HepG2 (cell line): ENCODE measurements around the gene NUP107. TPM values are rescaled to one million over a fixed set of nuclear protein-coding genes. Genes with fewer than 3 reads are reported as not detected.

Experiments
- ARHGAP35 ChIP-seq: sonication (generic); formaldehyde crosslinking; IDR thresholded peaks from 2 replicates; pipeline ENCODE4 v1.9.0; 2022; ENCODE audit warnings: mild to moderate bottlenecking, inconsistent platforms, moderate library complexity, missing genetic modification reagents, borderline replicate concordance
- E2F2 ChIP-seq: sonication (generic); formaldehyde crosslinking; IDR thresholded peaks from 2 replicates; pipeline ENCODE4 v1.4.0; 2020; ENCODE audit warnings: missing genetic modification reagents, borderline replicate concordance
- EP300 ChIP-seq, 3 experiments: sonication (generic) in 1 of 3; formaldehyde crosslinking in 1 of 3; IDR thresholded peaks; 2 replicates each; pipeline versions ENCODE4 v1.5.1 to v1.6.1; 2011 to 2020; ENCODE audit warnings: low read depth in 2 of 3, low read length in 2 of 3, borderline replicate concordance in 1 of 3, improper control_type of control experiment in 1 of 3, mild to moderate bottlenecking in 1 of 3, missing genetic modification reagents in 1 of 3, moderate library complexity in 1 of 3
- ETV5 ChIP-seq: IDR thresholded peaks from 2 replicates; pipeline ENCODE4 v1.6.1; 2018; ENCODE audit warnings: missing biosample characterization, missing genetic modification reagents, inconsistent platforms, borderline replicate concordance
- HOMEZ ChIP-seq: IDR thresholded peaks from 2 replicates; pipeline ENCODE4 v1.6.1; 2016; ENCODE audit warnings: low read depth
- NCOA2 ChIP-seq: sonication (generic); formaldehyde crosslinking; IDR thresholded peaks from 2 replicates; pipeline ENCODE4 v1.8.0; 2022; ENCODE audit warnings: inconsistent platforms
- PITX1 ChIP-seq: sonication (generic); formaldehyde crosslinking; IDR thresholded peaks from 2 replicates; pipeline ENCODE4 v1.5.1; 2020; ENCODE audit warnings: mild to moderate bottlenecking, missing genetic modification reagents
- POLR2A ChIP-seq, 2 experiments: IDR thresholded peaks; 2 replicates each; pipeline ENCODE4 v1.6.1; 2011; ENCODE audit warnings: low read depth in 2 of 2, low read length in 2 of 2, mild to moderate bottlenecking in 1 of 2, moderate library complexity in 1 of 2; ENCODE audit not compliant: insufficient read depth in 1 of 2
- RBFOX2 ChIP-seq: fragments of 200-400 bp; formaldehyde crosslinking; IDR thresholded peaks from 2 replicates; pipeline ENCODE4 v1.6.1; 2017; ENCODE audit warnings: low read depth, mild to moderate bottlenecking, low read length
- SMARCC2 ChIP-seq: fragments of 450-650 bp; IDR thresholded peaks from 2 replicates; pipeline ENCODE4 v1.6.1; 2017; ENCODE audit warnings: antibody characterized with exemption, mild to moderate bottlenecking
- SP2 ChIP-seq: sonication (generic); formaldehyde crosslinking; IDR thresholded peaks from 2 replicates; pipeline ENCODE4 v1.5.1; 2020; ENCODE audit warnings: mild to moderate bottlenecking, missing genetic modification reagents
- SRY ChIP-seq: sonication (generic); formaldehyde crosslinking; IDR thresholded peaks from 2 replicates; pipeline ENCODE4 v1.8.0; 2022; ENCODE audit warnings: mild to moderate bottlenecking, missing genetic modification reagents
- SSRP1 ChIP-seq: IDR thresholded peaks from 2 replicates; pipeline ENCODE4 v1.6.1; 2016; ENCODE audit warnings: control low read depth
- TP53 ChIP-seq: sonication (generic); formaldehyde crosslinking; conservative IDR thresholded peaks from 2 replicates; pipeline ENCODE4 v1.4.0; 2020; ENCODE audit warnings: missing genetic modification reagents
- ZBTB38 ChIP-seq: sonication (generic); formaldehyde crosslinking; IDR thresholded peaks from 2 replicates; pipeline ENCODE4 v1.5.1; 2020; ENCODE audit warnings: mild to moderate bottlenecking, missing genetic modification reagents
- ZKSCAN5 ChIP-seq: sonication (generic); formaldehyde crosslinking; IDR thresholded peaks from 2 replicates; pipeline ENCODE4 v1.5.1; 2020; ENCODE audit warnings: mild to moderate bottlenecking, missing genetic modification reagents
- ZNF414 ChIP-seq: sonication (generic); formaldehyde crosslinking; IDR thresholded peaks from 2 replicates; pipeline ENCODE4 v1.5.0; 2020; ENCODE audit warnings: missing genetic modification reagents
- ZNF556 ChIP-seq: sonication (generic); formaldehyde crosslinking; IDR thresholded peaks from 2 replicates; pipeline ENCODE4 v1.4.0; 2020; ENCODE audit warnings: mild to moderate bottlenecking, missing genetic modification reagents, borderline replicate concordance
- ZNF652 ChIP-seq: IDR thresholded peaks from 2 replicates; pipeline ENCODE4 v1.6.1; 2016; ENCODE audit warnings: low read depth, borderline replicate concordance
- ZNF660 ChIP-seq: sonication (generic); formaldehyde crosslinking; IDR thresholded peaks from 2 replicates; pipeline ENCODE4 v1.5.1; 2020; ENCODE audit warnings: mild to moderate bottlenecking, low read depth, missing genetic modification reagents, borderline replicate concordance
- ZNF761 ChIP-seq: sonication (generic); formaldehyde crosslinking; conservative IDR thresholded peaks from 2 replicates; pipeline ENCODE4 v1.4.0; 2020; ENCODE audit warnings: mild to moderate bottlenecking, missing genetic modification reagents
- polyA plus RNA-seq, 8 experiments: library from polyadenylated mRNA; depleted of rRNA in 3 of 8; stranded (reverse) in 7 of 8; unstranded in 1 of 8; fragments of >200 nt; fragmentation: Illumina TruSeq in 4 of 8; extraction: Trizol in 4 of 8; gene quantifications; 2 replicates each; pipeline versions ENCODE4 v1.2.1 to v1.2.3, GENCODE V29; 2011 to 2016; ENCODE audit warnings: low read depth in 4 of 8, missing spikeins in 1 of 8, mixed read lengths in 1 of 8; ENCODE audit not compliant: insufficient read depth in 1 of 8
- total RNA-seq, 5 experiments: library from RNA; depleted of rRNA; stranded (reverse); fragments of >200 nt; fragmentation: Illumina TruSeq; extraction: Trizol; gene quantifications; 2 replicates each; pipeline ENCODE4 v1.2.3, GENCODE V29; 2016; ENCODE audit warnings: low read depth in 1 of 5
- TF ChIP-seq, protein P1 (sequence below): sonication (generic); formaldehyde crosslinking; IDR thresholded peaks from 2 replicates; pipeline ENCODE4 v1.4.0; 2020; ENCODE audit warnings: missing genetic modification reagents, mild to moderate bottlenecking, borderline replicate concordance
- TF ChIP-seq, protein P2 (sequence below): sonication (generic); formaldehyde crosslinking; IDR thresholded peaks from 2 replicates; pipeline ENCODE4 v1.4.0; 2020; ENCODE audit warnings: missing genetic modification reagents; ENCODE audit errors: not compliant biosample characterization

NUP107 gene
- total and polyA plus RNA-seq, 2 of the 13 experiments (the other 11 are each of a cell fraction or from before 2014, with no cell fraction given) = 54.7 to 100 TPM

DNA sequence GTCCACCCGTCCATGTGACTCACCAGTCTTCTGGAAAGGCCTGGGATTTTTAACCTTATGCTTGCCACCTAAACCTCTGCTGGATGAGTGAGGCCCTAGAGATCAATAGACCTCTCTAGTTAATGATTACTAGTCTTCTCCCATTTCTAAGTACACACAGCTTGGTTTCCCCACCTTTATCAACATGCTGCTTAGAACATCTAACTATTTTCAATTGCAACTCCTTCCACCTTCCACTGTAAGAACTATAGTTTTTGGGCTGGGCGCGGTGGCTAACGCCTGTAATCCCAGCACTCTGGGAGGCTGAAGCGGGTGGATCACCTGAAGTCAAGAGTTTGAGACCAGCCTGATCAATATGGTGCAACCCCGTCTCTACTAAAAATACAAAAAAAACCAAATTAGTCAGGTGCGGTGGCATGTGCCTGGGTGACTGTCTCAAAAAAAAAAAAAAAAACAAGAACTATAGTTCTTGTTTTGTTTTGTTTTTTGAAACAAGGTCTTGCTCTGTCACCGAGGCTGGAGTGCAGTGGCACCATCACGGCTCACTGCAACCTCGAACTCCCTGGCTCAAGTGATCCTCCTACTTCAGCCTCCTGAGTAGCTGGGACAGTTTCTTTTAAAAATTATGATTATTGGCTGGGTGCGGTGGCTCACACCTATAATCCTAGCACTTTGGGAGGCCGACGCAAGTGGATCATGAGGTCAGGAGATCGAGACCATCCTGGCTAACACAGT lies 102.5 kb downstream of the NUP107 start (continued):
- peak; percentile 86 for TF ChIP-seq HOMEZ (CRISPR knock-in tag)
- peak; percentile 61; the same call in 1 of the 2 replicates for TF ChIP-seq SSRP1 (CRISPR knock-in tag)
- TF ChIP-seq ETV5 (CRISPR knock-in tag) = peak; percentile 23; the same call in 1 of the 2 replicates
- peak; percentile 81 for TF ChIP-seq NCOA2 (CRISPR knock-in tag)
- TF ChIP-seq EP300 (IDR thresholded peaks at IDR 0.05; ENCODE audit: low read depth in 2 of 2, low read length in 2 of 2) = peak in 1 of 2 experiments; percentile 81; a peak in 2 of 4 replicates
- TF ChIP-seq EP300 (CRISPR knock-in tag; IDR thresholded peaks at IDR 0.05; ENCODE audit: borderline replicate concordance) = no peak
- 0 out of 2 replicates have a peak, but pooled peaks have one; percentile 33 for TF ChIP-seq ZNF761 (CRISPR knock-in tag)
- TF ChIP-seq, protein P1, sequence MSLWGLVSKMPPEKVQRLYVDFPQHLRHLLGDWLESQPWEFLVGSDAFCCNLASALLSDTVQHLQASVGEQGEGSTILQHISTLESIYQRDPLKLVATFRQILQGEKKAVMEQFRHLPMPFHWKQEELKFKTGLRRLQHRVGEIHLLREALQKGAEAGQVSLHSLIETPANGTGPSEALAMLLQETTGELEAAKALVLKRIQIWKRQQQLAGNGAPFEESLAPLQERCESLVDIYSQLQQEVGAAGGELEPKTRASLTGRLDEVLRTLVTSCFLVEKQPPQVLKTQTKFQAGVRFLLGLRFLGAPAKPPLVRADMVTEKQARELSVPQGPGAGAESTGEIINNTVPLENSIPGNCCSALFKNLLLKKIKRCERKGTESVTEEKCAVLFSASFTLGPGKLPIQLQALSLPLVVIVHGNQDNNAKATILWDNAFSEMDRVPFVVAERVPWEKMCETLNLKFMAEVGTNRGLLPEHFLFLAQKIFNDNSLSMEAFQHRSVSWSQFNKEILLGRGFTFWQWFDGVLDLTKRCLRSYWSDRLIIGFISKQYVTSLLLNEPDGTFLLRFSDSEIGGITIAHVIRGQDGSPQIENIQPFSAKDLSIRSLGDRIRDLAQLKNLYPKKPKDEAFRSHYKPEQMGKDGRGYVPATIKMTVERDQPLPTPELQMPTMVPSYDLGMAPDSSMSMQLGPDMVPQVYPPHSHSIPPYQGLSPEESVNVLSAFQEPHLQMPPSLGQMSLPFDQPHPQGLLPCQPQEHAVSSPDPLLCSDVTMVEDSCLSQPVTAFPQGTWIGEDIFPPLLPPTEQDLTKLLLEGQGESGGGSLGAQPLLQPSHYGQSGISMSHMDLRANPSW (CRISPR knock-in tag) = 0 out of 2 replicates have a peak, but pooled peaks have one; percentile 42
- TF ChIP-seq ARHGAP35 (CRISPR knock-in tag) = no peak
- TF ChIP-seq ZNF556 (CRISPR knock-in tag) = peak; percentile 22; the same call in 1 of the 2 replicates
- peak; percentile 45; the same call in 1 of the 2 replicates for TF ChIP-seq ZNF414 (CRISPR knock-in tag)
- TF ChIP-seq PITX1 (CRISPR knock-in tag) = peak; percentile 71
- TF ChIP-seq SP2 (CRISPR knock-in tag) = no peak
- TF ChIP-seq ZBTB38 (CRISPR knock-in tag) = no peak
- TF ChIP-seq ZNF660 (CRISPR knock-in tag) = no peak
- peak; percentile 83 for TF ChIP-seq TP53 (CRISPR knock-in tag)
- TF ChIP-seq SMARCC2 = 0 out of 2 replicates have a peak, but pooled peaks have one; percentile 2
- no peak for TF ChIP-seq ZKSCAN5 (CRISPR knock-in tag)
- TF ChIP-seq, protein P2, sequence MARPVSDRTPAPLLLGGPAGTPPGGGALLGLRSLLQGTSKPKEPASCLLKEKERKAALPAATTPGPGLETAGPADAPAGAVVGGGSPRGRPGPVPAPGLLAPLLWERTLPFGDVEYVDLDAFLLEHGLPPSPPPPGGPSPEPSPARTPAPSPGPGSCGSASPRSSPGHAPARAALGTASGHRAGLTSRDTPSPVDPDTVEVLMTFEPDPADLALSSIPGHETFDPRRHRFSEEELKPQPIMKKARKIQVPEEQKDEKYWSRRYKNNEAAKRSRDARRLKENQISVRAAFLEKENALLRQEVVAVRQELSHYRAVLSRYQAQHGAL (CRISPR knock-in tag) = no peak
- peak; percentile 63 to 67 for TF ChIP-seq POLR2A (IDR thresholded peaks at IDR 0.05; ENCODE audit: insufficient read depth in 1 of 2, low read depth in 2 of 2, low read length in 2 of 2)
- TF ChIP-seq SRY (CRISPR knock-in tag) = no peak
- TF ChIP-seq RBFOX2 = no peak
- no peak for TF ChIP-seq E2F2 (CRISPR knock-in tag)
- TF ChIP-seq ZNF652 (CRISPR knock-in tag) = peak; percentile 98
